T-helper 2 cell treated with Interferon-gamma antibody and Interleukin-4, amounts not matched to agents 5 μg/mL and 100 μg/mL, for 36 hours (primary cell): Measurements from ENCODE around the gene IFNA6.

Experiments used
- DNase-seq: peaks from one replicate; pipeline ENCODE4 v3.0.0; 2021; ENCODE audit warnings: low spot score
- H3K27ac Mint-ChIP-seq: one replicate; pipeline ENCODE4 v1.8.0; 2021; ENCODE audit warnings: mild to moderate bottlenecking, mixed read lengths
- H3K27me3 Mint-ChIP-seq: one replicate; pipeline ENCODE4 v1.8.0; 2021; ENCODE audit warnings: low read depth, mixed read lengths
- H3K36me3 Mint-ChIP-seq: one replicate; pipeline ENCODE4 v1.8.0; 2021; ENCODE audit warnings: low read depth, mixed read lengths
- H3K4me1 Mint-ChIP-seq: one replicate; pipeline ENCODE4 v1.8.0; 2021; ENCODE audit warnings: low read depth, mixed read lengths
- H3K4me3 Mint-ChIP-seq: one replicate; pipeline ENCODE4 v1.8.0; 2022; ENCODE audit warnings: mild to moderate bottlenecking, moderate library complexity, mixed read lengths
- H3K9me3 Mint-ChIP-seq: one replicate; pipeline ENCODE4 v1.8.0; 2021; ENCODE audit warnings: mixed read lengths

The IFNA6 gene

GRCh38 chr9:21357479-21358460 lies 7.1 kb upstream of the IFNA6 start:
- peak overlapping the region; percentile 88 for H3K27ac Mint-ChIP-seq
- peaks cover 15% of the 10 kb centered on the region for H3K4me1 Mint-ChIP-seq

GRCh38 chr9:21348430-21348970 lies 2.2 kb downstream of the IFNA6 start:
- Mint-ChIP-seq H3K27ac (no peak overlapping the region), H3K27me3 (peaks cover 33% of the 10 kb centered on the region), H3K4me3 (no peak overlapping the region), H3K36me3 (no peaks in the 10 kb centered on the region), H3K4me1 (peaks cover 2% of the 10 kb centered on the region), H3K9me3 (peaks cover 5% of the 10 kb centered on the region)
- DNase-seq, result no peak

More at GRCh38 chr9:21357479-21358460, 7.1 kb upstream of the IFNA6 start:
- Mint-ChIP-seq H3K4me3 (peak overlapping the region; percentile 60), H3K9me3 (peaks cover 16% of the 10 kb centered on the region), H3K36me3 (peaks cover 7% of the 10 kb centered on the region), H3K27me3 (peaks cover 4% of the 10 kb centered on the region)
- DNase-seq, result peak; percentile 22

DNA sequence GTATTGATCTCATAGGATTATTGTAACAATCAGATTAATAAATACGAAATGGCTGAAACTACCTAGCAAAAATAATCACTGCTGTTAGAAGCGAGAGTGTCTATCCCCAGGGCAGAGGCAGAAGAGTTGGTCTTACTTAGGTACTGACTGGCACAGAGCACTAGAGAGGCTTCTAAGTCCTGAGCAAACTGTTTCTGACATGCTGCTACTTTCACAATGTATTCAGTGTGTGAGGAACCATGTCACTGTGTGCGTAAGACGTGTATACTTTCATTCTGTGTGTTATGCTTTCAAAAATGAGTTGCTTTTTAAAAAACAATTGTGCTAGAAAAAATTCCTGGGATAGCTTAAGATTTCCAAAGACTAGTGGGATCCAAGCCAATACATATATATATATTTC lies 10.0 kb downstream of the IFNA6 start:
- DNase-seq, result no peak
- H3K36me3 Mint-ChIP-seq, result no peaks in the 10 kb centered on the region

DNA sequence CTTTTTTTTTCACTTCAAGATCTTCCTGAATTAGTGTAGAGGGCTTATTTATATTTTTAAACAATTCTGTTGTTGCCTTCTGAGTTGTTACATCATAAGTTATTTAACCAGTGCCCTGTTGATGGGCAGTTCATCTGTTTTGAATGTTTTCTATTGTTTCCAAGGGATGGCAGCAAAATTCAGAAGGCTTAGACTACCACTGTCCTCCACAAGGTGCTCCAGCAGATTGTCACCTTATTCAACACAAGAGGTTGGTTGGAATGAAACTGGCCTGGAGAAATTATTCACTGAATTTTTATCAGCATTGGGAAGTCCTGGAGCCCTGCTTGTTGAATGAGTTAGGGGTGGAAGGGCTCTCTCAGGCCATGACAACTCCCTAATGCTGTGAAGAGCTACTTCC lies 14.2 kb downstream of the IFNA6 start:
- Mint-ChIP-seq H3K36me3 (peaks cover 29% of the 10 kb centered on the region), H3K4me1 (peaks cover 33% of the 10 kb centered on the region), H3K27ac (peak overlapping the region; percentile 4), H3K27me3 (peaks cover 10% of the 10 kb centered on the region), H3K9me3 (no peaks in the 10 kb centered on the region), H3K4me3 (peak overlapping the region; percentile 62)
- DNase-seq, result no peak

More for the DNA sequence above, 10.0 kb downstream of the IFNA6 start:
- Mint-ChIP-seq H3K4me3 (no peak overlapping the region), H3K27ac (no peak overlapping the region), H3K9me3 (peaks cover 7% of the 10 kb centered on the region), H3K4me1 (peaks cover 10% of the 10 kb centered on the region), H3K27me3 (peaks cover 15% of the 10 kb centered on the region)

- peak within 1 kb of the TSS; percentile 90 for H3K27ac Mint-ChIP-seq
- H3K4me1 Mint-ChIP-seq, result peaks cover 42% of the 10 kb centered on the region
- H3K36me3 Mint-ChIP-seq, result peaks cover 38% of the 10 kb centered on the region
- H3K4me3 Mint-ChIP-seq, result peak within 1 kb of the TSS; percentile 89
- peaks cover 7% of the 10 kb centered on the region for H3K27me3 Mint-ChIP-seq
- H3K9me3 Mint-ChIP-seq, result no peaks in the 10 kb centered on the region
- DNase-seq, result peak; percentile 84
Observed at GRCh38 chr9:21334701-21335632, 15.7 kb downstream of the IFNA6 start, which contains the start of gene KLHL9. Gene KLHL9 (minus strand): TSS chr9:21335404. CDS start chr9:21334859, 545 bp downstream.

GRCh38 chr9:21333226-21333625 lies 17.5 kb downstream of the IFNA6 start:
- H3K27me3 Mint-ChIP-seq, result peaks cover 2% of the 10 kb centered on the region
- H3K4me3 Mint-ChIP-seq, result peak overlapping the region; percentile 89
- DNase-seq, result no peak
- H3K36me3 Mint-ChIP-seq, result peaks cover 43% of the 10 kb centered on the region
- peaks cover 53% of the 10 kb centered on the region for H3K4me1 Mint-ChIP-seq
- H3K9me3 Mint-ChIP-seq, result no peaks in the 10 kb centered on the region
- H3K27ac Mint-ChIP-seq, result no peak overlapping the region

- DNase-seq, result no peak
- no peaks in the 10 kb centered on the region for H3K27me3 Mint-ChIP-seq
- peak overlapping the region; percentile 89 for H3K4me3 Mint-ChIP-seq
- peaks cover 47% of the 10 kb centered on the region for H3K36me3 Mint-ChIP-seq
- peaks cover 58% of the 10 kb centered on the region for H3K4me1 Mint-ChIP-seq
- H3K27ac Mint-ChIP-seq, result no peak overlapping the region
- no peaks in the 10 kb centered on the region for H3K9me3 Mint-ChIP-seq
Observed at GRCh38 chr9:21331676-21332402, 18.8 kb downstream of the IFNA6 start.

- no peaks in the 10 kb centered on the region for H3K27me3 Mint-ChIP-seq
- peaks cover 38% of the 10 kb centered on the region for H3K4me1 Mint-ChIP-seq
- peaks cover 52% of the 10 kb centered on the region for H3K36me3 Mint-ChIP-seq
- H3K27ac Mint-ChIP-seq, result no peak overlapping the region
- H3K9me3 Mint-ChIP-seq, result no peaks in the 10 kb centered on the region
- H3K4me3 Mint-ChIP-seq, result no peak overlapping the region
- DNase-seq, result no peak
Observed at GRCh38 chr9:21326526-21327139, 24.1 kb downstream of the IFNA6 start.

DNA sequence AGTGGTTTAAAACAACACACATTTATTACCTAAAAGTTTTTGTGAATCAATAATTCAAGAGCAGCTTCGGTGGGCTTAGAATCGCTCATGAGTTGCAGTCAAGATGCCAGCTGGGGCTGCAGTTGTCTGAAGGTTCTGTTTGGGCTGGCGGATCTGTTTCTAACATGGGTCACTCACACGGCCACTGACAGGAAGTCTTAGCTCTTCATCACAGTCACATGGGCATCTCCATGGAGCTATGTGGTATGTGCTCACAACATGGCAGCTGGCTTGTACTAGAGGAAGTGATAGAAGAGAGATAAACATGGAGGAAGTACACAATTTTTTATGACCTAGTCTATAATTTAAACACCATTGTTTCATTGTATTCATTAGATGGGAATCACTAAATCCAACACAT lies 26.6 kb downstream of the IFNA6 start:
- H3K9me3 Mint-ChIP-seq, result no peaks in the 10 kb centered on the region
- H3K4me1 Mint-ChIP-seq, result peaks cover 20% of the 10 kb centered on the region
- H3K27ac Mint-ChIP-seq, result no peak overlapping the region
- DNase-seq, result no peak
- H3K27me3 Mint-ChIP-seq, result no peaks in the 10 kb centered on the region
- peaks cover 39% of the 10 kb centered on the region for H3K36me3 Mint-ChIP-seq
- no peak overlapping the region for H3K4me3 Mint-ChIP-seq

- H3K4me3 Mint-ChIP-seq, result no peak overlapping the region
- peaks cover 15% of the 10 kb centered on the region for H3K4me1 Mint-ChIP-seq
- no peaks in the 10 kb centered on the region for H3K9me3 Mint-ChIP-seq
- H3K36me3 Mint-ChIP-seq, result peaks cover 38% of the 10 kb centered on the region
- H3K27ac Mint-ChIP-seq, result no peak overlapping the region
- H3K27me3 Mint-ChIP-seq, result no peaks in the 10 kb centered on the region
- DNase-seq, result no peak
Observed at GRCh38 chr9:21322911-21323461, 27.7 kb downstream of the IFNA6 start.

- Mint-ChIP-seq H3K36me3 (peaks cover 27% of the 10 kb centered on the region), H3K4me3 (no peak overlapping the region), H3K9me3 (no peaks in the 10 kb centered on the region), H3K27me3 (peaks cover 8% of the 10 kb centered on the region), H3K27ac (no peak overlapping the region), H3K4me1 (peaks cover 7% of the 10 kb centered on the region)
- DNase-seq, result no peak
Observed at GRCh38 chr9:21320465-21320864, 30.2 kb downstream of the IFNA6 start.

DNA sequence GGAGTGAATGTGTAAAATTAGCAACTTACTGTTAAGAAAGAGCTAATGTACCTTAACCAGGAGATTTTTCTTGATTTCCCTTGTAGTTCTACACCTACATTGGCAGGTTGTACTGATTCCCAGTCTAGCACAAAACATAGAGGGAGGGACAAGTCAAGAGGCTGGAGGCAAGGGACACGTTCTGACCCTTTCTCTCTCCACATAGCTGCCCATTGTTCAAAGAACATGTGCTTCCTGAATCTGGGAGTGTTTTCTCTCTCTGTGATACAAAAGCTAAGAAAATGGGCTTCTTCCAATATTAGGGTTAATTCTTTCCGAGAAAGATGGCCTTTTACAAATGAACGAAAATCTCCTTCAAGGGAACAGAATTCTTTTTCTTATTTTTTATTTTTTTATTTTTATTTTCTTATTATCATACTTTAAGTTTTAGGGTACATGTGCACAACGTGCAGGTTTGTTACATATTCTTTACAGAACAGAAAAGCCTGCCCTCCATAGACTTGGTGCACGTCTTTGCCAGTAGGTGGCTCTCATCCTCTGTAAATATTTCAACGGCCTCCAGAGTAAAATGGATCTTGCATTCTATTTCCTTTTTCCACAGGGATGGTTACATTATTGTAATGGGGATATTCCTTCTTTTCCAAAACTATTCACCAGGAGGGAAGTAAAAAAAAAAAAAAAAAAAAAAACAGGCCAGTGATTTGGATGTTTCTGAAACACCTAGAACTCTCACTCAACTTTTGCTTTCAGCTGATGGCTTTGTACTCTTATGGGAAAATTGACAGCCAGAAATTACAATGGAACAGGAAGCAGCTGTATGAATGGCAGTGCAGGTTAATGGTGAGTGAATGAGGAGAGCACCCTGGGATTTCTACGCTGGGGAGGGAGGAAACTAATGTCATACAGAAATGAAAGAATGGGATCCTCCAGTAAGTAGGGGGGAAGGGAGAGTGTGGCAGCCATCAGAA lies 32.4 kb downstream of the IFNA6 start:
- no peak for DNase-seq
- Mint-ChIP-seq H3K36me3 (peaks cover 10% of the 10 kb centered on the region), H3K27ac (no peak overlapping the region), H3K4me1 (peaks cover 1% of the 10 kb centered on the region), H3K27me3 (peaks cover 21% of the 10 kb centered on the region), H3K4me3 (no peak overlapping the region), H3K9me3 (no peaks in the 10 kb centered on the region)
